ENCODE results near the gene PKMYT1. TPM values are rescaled to one million over a fixed set of nuclear protein-coding genes. Genes with fewer than 3 reads are reported as not detected.

The PKMYT1 gene
- total RNA-seq, 2 experiments from 2014 or later: 104 to 195 TPM

DNA sequence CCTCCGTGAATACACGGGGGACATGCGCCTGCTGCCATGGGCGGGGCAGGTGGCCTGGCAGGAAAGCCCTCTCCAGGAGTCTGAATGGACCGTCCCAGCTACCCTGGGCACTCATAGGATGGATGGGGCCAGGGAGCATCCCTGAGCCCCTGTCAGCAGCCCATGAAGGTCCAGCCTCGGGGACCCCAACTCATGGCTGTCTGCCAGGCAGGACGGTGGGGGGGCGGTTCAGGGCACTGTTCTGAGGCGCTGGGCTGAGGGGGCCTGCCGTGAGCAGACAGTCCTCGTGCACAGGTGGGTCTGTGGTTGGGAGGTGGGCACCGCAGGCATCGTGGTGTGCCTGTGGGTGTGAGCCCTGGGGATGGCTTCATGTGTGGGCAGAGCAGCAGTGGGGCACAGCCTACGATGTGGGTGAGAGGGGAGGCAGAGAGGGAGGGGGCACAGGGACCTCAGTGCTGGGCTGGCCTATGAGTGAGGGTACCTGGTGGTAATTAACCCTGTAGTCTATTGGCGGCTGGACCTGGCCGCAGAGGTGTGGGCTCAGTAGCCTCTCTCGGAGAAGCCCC, 6.5 kb upstream of the PKMYT1 start:
- Histone ChIP-seq H3K4me3 (ENCODE audit: low read depth, low read length, poor library complexity, severe bottlenecking) (no peak overlapping the region), H4K20me1 (ENCODE audit: insufficient read depth, low read length) (no peaks in the 10 kb centered on the region), H3K9me2 (ENCODE audit: insufficient read depth, low read length) (no peaks in the 10 kb centered on the region), H3K4me1 (ENCODE audit: insufficient read depth, low read length, poor library complexity, severe bottlenecking) (peaks cover 24% of the 10 kb centered on the region), H3K4me2 (ENCODE audit: low read length) (no peak overlapping the region), H3K36me3 (ENCODE audit: insufficient read depth, low read length) (no peaks in the 10 kb centered on the region), H2AFZ (ENCODE audit: low read length) (no peak overlapping the region), H3K9me3 (ENCODE audit: low read length) (no peaks in the 10 kb centered on the region), H3K27ac (ENCODE audit: low read depth, low read length, poor library complexity, severe bottlenecking) (no peak overlapping the region), H3K79me2 (ENCODE audit: insufficient read depth, low read depth, low read length) (no peaks in the 10 kb centered on the region)
- no peak for DNase-seq (ENCODE audit: low spot score)
- intact Hi-C loops (cut with micrococcal nuclease; ENCODE audit: unreplicated experiment): no loop called here
- TF ChIP-seq, protein P1, sequence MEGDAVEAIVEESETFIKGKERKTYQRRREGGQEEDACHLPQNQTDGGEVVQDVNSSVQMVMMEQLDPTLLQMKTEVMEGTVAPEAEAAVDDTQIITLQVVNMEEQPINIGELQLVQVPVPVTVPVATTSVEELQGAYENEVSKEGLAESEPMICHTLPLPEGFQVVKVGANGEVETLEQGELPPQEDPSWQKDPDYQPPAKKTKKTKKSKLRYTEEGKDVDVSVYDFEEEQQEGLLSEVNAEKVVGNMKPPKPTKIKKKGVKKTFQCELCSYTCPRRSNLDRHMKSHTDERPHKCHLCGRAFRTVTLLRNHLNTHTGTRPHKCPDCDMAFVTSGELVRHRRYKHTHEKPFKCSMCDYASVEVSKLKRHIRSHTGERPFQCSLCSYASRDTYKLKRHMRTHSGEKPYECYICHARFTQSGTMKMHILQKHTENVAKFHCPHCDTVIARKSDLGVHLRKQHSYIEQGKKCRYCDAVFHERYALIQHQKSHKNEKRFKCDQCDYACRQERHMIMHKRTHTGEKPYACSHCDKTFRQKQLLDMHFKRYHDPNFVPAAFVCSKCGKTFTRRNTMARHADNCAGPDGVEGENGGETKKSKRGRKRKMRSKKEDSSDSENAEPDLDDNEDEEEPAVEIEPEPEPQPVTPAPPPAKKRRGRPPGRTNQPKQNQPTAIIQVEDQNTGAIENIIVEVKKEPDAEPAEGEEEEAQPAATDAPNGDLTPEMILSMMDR (conservative IDR thresholded peaks at IDR 0.05; ENCODE audit: low read length): no peak
- no peak for TF ChIP-seq EZH2phosphoT487 (IDR thresholded peaks at IDR 0.05; ENCODE audit: borderline replicate concordance, low read depth, low read length)
- ChIA-PET CTCF (ENCODE audit: unreplicated experiment) (no interaction called here), POLR2A (no interaction called here)
- BruUV-seq (replicated peaks): no TSS peak

DNA sequence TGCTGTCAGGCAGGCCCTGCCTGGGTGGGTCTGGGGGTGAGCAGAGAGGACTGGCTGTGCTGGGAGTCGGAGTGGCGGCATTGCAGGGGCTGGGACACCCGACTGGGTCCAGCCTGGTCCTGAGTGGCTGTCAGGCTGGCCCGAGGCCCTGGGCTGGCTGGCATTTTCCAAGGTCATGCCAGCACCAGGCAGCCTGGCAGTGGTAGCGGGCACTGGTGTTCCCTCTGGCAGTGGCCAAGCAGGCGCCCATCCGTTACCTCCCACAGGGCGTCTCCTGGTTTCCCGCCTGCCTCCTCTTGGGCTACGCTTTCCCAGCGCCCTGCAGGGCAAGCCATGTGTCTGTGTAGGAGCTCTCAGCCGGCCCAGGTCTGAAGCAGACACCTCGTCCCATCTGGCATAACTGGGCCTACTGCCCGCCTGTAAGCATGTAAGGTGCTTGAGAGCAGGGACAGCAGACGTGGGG, 5.7 kb upstream of the PKMYT1 start:
- ChIA-PET CTCF (ENCODE audit: unreplicated experiment) (no interaction called here), POLR2A (no interaction called here)
- Histone ChIP-seq H3K79me2 (ENCODE audit: insufficient read depth, low read depth, low read length) (no peaks in the 10 kb centered on the region), H2AFZ (ENCODE audit: low read length) (no peak overlapping the region), H3K9me2 (ENCODE audit: insufficient read depth, low read length) (no peaks in the 10 kb centered on the region), H3K4me1 (ENCODE audit: insufficient read depth, low read length, poor library complexity, severe bottlenecking) (peaks cover 32% of the 10 kb centered on the region), H3K9me3 (ENCODE audit: low read length) (no peaks in the 10 kb centered on the region), H3K4me3 (ENCODE audit: low read depth, low read length, poor library complexity, severe bottlenecking) (no peak overlapping the region), H3K36me3 (ENCODE audit: insufficient read depth, low read length) (no peaks in the 10 kb centered on the region), H3K4me2 (ENCODE audit: low read length) (no peak overlapping the region), H4K20me1 (ENCODE audit: insufficient read depth, low read length) (no peaks in the 10 kb centered on the region), H3K27ac (ENCODE audit: low read depth, low read length, poor library complexity, severe bottlenecking) (no peak overlapping the region)
- BruUV-seq (replicated peaks): no TSS peak
- no peak for DNase-seq (ENCODE audit: low spot score)
- intact Hi-C loops (cut with micrococcal nuclease; ENCODE audit: unreplicated experiment): no loop called here
- TF ChIP-seq, protein P1 (conservative IDR thresholded peaks at IDR 0.05; ENCODE audit: low read length): no peak
- TF ChIP-seq EZH2phosphoT487 (IDR thresholded peaks at IDR 0.05; ENCODE audit: borderline replicate concordance, low read depth, low read length): no peak

DNA sequence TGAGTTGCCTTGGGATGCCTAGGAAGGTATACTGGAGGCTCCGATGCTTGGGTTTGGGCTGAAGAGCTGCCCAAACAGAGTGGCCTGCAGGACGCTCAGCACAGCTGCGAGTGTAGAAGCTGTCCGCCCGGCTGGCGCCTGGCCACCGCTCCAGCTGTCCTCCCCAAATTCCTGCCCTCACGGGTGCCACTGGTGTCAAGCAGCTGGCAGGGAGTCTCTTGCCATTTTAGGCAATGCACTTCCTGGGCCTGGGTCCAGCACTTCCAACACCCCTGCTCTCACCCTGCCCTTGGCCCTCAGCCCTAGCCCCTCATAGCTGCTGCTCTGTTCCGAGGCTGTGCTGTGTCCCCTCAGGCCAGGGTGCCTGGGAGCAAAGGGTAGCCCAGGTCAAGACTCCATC, 5.2 kb upstream of the PKMYT1 start:
- Histone ChIP-seq H3K27ac (ENCODE audit: low read depth, low read length, poor library complexity, severe bottlenecking) (no peak overlapping the region), H3K36me3 (ENCODE audit: insufficient read depth, low read length) (no peaks in the 10 kb centered on the region), H4K20me1 (ENCODE audit: insufficient read depth, low read length) (no peaks in the 10 kb centered on the region), H2AFZ (ENCODE audit: low read length) (no peak overlapping the region), H3K4me1 (ENCODE audit: insufficient read depth, low read length, poor library complexity, severe bottlenecking) (peaks cover 34% of the 10 kb centered on the region), H3K4me2 (ENCODE audit: low read length) (no peak overlapping the region), H3K4me3 (ENCODE audit: low read depth, low read length, poor library complexity, severe bottlenecking) (no peak overlapping the region), H3K79me2 (ENCODE audit: insufficient read depth, low read depth, low read length) (no peaks in the 10 kb centered on the region), H3K9me3 (ENCODE audit: low read length) (no peaks in the 10 kb centered on the region), H3K9me2 (ENCODE audit: insufficient read depth, low read length) (no peaks in the 10 kb centered on the region)
- no peak for TF ChIP-seq EZH2phosphoT487 (IDR thresholded peaks at IDR 0.05; ENCODE audit: borderline replicate concordance, low read depth, low read length)
- TF ChIP-seq, protein P1 (conservative IDR thresholded peaks at IDR 0.05; ENCODE audit: low read length): no peak
- POLR2A ChIA-PET: no interaction called here
- DNase-seq (ENCODE audit: low spot score): no peak
- intact Hi-C loops (cut with micrococcal nuclease; ENCODE audit: unreplicated experiment): no loop called here
- no TSS peak for BruUV-seq (replicated peaks)
- CTCF ChIA-PET (ENCODE audit: unreplicated experiment): no interaction called here
